PC-9 (cell line): Measurements from ENCODE around the gene PRRC2B. TPM values are rescaled to one million over a fixed set of nuclear protein-coding genes. Genes with fewer than 3 reads are reported as not detected.

Experiments used
- BruUV-seq: library from RNA; stranded (reverse); fragments of 400-500 nt; replicated peaks from 2 replicates; lab custom pipeline; 2021; lab: Mats Ljungman, UMichigan
- CTCF ChIA-PET: fragments of 300-600 bp; sonication (Branson Sonifier 250); formaldehyde crosslinking; loops from one replicate; lab custom pipeline; 2022; ENCODE audit warnings: antibody characterized with exemption; lab: Charles Lee
- POLR2A ChIA-PET: fragments of 300-600 bp; sonication (Branson Sonifier 250); formaldehyde crosslinking; loops from one replicate; lab custom pipeline; 2022; ENCODE audit warnings: antibody characterized with exemption; ENCODE audit not compliant: unreplicated experiment; lab: Charles Lee
- DNase-seq, 2 experiments: peaks; one replicate each; pipeline versions ENCODE4 v3.0.0 to v3.0.0-alpha.2; 2015 to 2022; ENCODE audit warnings: mixed read lengths in 1 of 2
- H2AFZ ChIP-seq: fragments of 200-600 bp; sonication (generic); 2 replicates; pipeline ENCODE4 v1.8.1; 2017; ENCODE audit warnings: antibody characterized with exemption
- H3F3A ChIP-seq: fragments of 200-600 bp; sonication (generic); 2 replicates; pipeline ENCODE4 v1.8.1; 2017; ENCODE audit warnings: antibody characterized with exemption, mild to moderate bottlenecking, low read depth; ENCODE audit not compliant: insufficient read depth
- H3K27ac ChIP-seq: fragments of 200-600 bp; sonication (generic); 2 replicates; pipeline ENCODE4 v1.6.1; 2016; ENCODE audit warnings: mixed run types
- H3K27me3 ChIP-seq: fragments of 200-600 bp; sonication (generic); 2 replicates; pipeline ENCODE4 v1.6.1; 2016; ENCODE audit warnings: low read depth, mixed run types; ENCODE audit not compliant: insufficient read depth
- H3K36me3 ChIP-seq: fragments of 200-600 bp; sonication (generic); 2 replicates; pipeline ENCODE4 v1.6.1; 2016; ENCODE audit warnings: low read depth, mixed run types
- H3K4me1 ChIP-seq: fragments of 200-600 bp; sonication (generic); replicated peaks from 2 replicates; pipeline ENCODE4 v1.6.1; 2016; ENCODE audit warnings: mixed run types; ENCODE audit not compliant: insufficient read depth
- H3K4me2 ChIP-seq: fragments of 200-600 bp; sonication (generic); 2 replicates; pipeline ENCODE4 v1.6.1; 2017; ENCODE audit warnings: mixed run types
- H3K4me3 ChIP-seq: fragments of 200-600 bp; sonication (generic); 2 replicates; pipeline ENCODE4 v1.6.1; 2016; ENCODE audit warnings: mixed run types
- H3K79me2 ChIP-seq: fragments of 200-600 bp; sonication (generic); 2 replicates; pipeline ENCODE4 v1.6.1; 2017; ENCODE audit warnings: low read depth, mixed run types
- H3K9me2 ChIP-seq: fragments of 200-600 bp; sonication (generic); 2 replicates; pipeline ENCODE4 v1.8.1; 2017; ENCODE audit warnings: mild to moderate bottlenecking; ENCODE audit not compliant: insufficient read depth
- H3K9me3 ChIP-seq: fragments of 200-600 bp; sonication (generic); 2 replicates; pipeline ENCODE4 v1.8.1; 2016; ENCODE audit warnings: low read depth; ENCODE audit not compliant: insufficient read depth
- H4K20me1 ChIP-seq: fragments of 200-600 bp; sonication (generic); 2 replicates; pipeline ENCODE4 v1.8.1; 2017; ENCODE audit not compliant: insufficient read depth
- CTCF ChIP-seq: fragments of 200-600 bp; sonication (generic); conservative IDR thresholded peaks from 2 replicates; pipeline ENCODE4 v1.6.1; 2017; ENCODE audit warnings: mixed run types, antibody characterized with exemption, mild to moderate bottlenecking, moderate library complexity
- EZH2 ChIP-seq: fragments of 200-600 bp; sonication (generic); IDR thresholded peaks from 2 replicates; pipeline ENCODE4 v1.8.0; 2017; ENCODE audit warnings: antibody characterized with exemption, low read depth
- intact Hi-C: fragments of 100-400 bp; cut with micrococcal nuclease; formaldehyde crosslinking; loops from one replicate; pipeline ENCODE4 v1.10.0; 2022; ENCODE audit not compliant: unreplicated experiment
- total RNA-seq: library from RNA; stranded (reverse); gene quantifications from 2 replicates; pipeline ENCODE4 v1.2.3, GENCODE V29; 2021

Gene PRRC2B
- total RNA-seq, 1 experiment from 2014 or later = 361 TPM

GRCh38 chr9:131387394-131387793 lies 6.5 kb upstream of the PRRC2B start:
- H3F3A ChIP-seq = peaks cover 21% of the 10 kb centered on the region
- H3K27me3 ChIP-seq = no peaks in the 10 kb centered on the region
- intact Hi-C loops = no loop called here
- H3K4me2 ChIP-seq = no peak overlapping the region
- H3K4me1 ChIP-seq = peaks cover 33% of the 10 kb centered on the region
- H3K79me2 ChIP-seq = no peaks in the 10 kb centered on the region
- no peaks in the 10 kb centered on the region; the same call in 1 of the 2 replicates for H4K20me1 ChIP-seq
- H3K9me2 ChIP-seq = no peaks in the 10 kb centered on the region
- no peak for DNase-seq
- no peaks in the 10 kb centered on the region for H3K36me3 ChIP-seq
- POLR2A ChIA-PET = no interaction called here
- no peak overlapping the region for H3K27ac ChIP-seq
- no peak for TF ChIP-seq CTCF
- no peak for TF ChIP-seq EZH2
- no peak overlapping the region for H3K4me3 ChIP-seq
- CTCF ChIA-PET = no interaction called here
- BruUV-seq = no TSS peak
- no peak overlapping the region for H2AFZ ChIP-seq
- no peaks in the 10 kb centered on the region for H3K9me3 ChIP-seq

GRCh38 chr9:131391020-131391419 lies 2.9 kb upstream of the PRRC2B start:
- no TSS peak for BruUV-seq
- no peaks in the 10 kb centered on the region for H3K9me2 ChIP-seq
- POLR2A ChIA-PET = no interaction called here
- peaks cover 23% of the 10 kb centered on the region for H3K4me1 ChIP-seq
- peaks cover 29% of the 10 kb centered on the region for H3F3A ChIP-seq
- no peak overlapping the region for H3K27ac ChIP-seq
- no peak overlapping the region for H3K4me2 ChIP-seq
- H2AFZ ChIP-seq = no peak overlapping the region
- intact Hi-C loops = no loop called here
- CTCF ChIA-PET = no interaction called here
- no peak for DNase-seq
- TF ChIP-seq CTCF = no peak
- no peak for TF ChIP-seq EZH2
- H3K27me3 ChIP-seq = no peaks in the 10 kb centered on the region
- no peaks in the 10 kb centered on the region for H3K36me3 ChIP-seq
- no peaks in the 10 kb centered on the region for H3K9me3 ChIP-seq
- peaks cover 16% of the 10 kb centered on the region for H3K79me2 ChIP-seq
- H4K20me1 ChIP-seq = peaks cover 13% of the 10 kb centered on the region
- H3K4me3 ChIP-seq = no peak overlapping the region

- Histone ChIP-seq H3K4me3 (no peak overlapping the region), H3K4me2 (no peak overlapping the region), H3F3A (peaks cover 34% of the 10 kb centered on the region), H3K79me2 (peaks cover 21% of the 10 kb centered on the region), H3K4me1 (peaks cover 28% of the 10 kb centered on the region), H3K27me3 (no peaks in the 10 kb centered on the region), H3K9me2 (no peaks in the 10 kb centered on the region), H3K9me3 (no peaks in the 10 kb centered on the region), H2AFZ (no peak overlapping the region), H3K27ac (no peak overlapping the region), H3K36me3 (no peaks in the 10 kb centered on the region), H4K20me1 (peaks cover 18% of the 10 kb centered on the region)
- no TSS peak for BruUV-seq
- DNase-seq = no peak
- CTCF ChIA-PET = no interaction called here
- TF ChIP-seq EZH2 (no peak), CTCF (no peak)
- POLR2A ChIA-PET = no interaction called here
- intact Hi-C loops = no loop called here
Observed at GRCh38 chr9:131391504-131391903, 2.4 kb upstream of the PRRC2B start.
